HG03097 (cell line): ENCODE measurements around the gene SLC9A2.

Source experiments
- ATAC-seq: cut with Tn5 transposase; IDR thresholded peaks from one replicate; pipeline ENCODE4 v1.9.1; 2021; ENCODE audit not compliant: unreplicated experiment, low FRiP score

The SLC9A2 gene

GRCh38 chr2:102619414-102620319 is at the start of gene SLC9A2:
Gene SLC9A2 (plus strand): TSS chr2:102619553. CDS start chr2:102619849, 296 bp downstream.
- no peak for ATAC-seq

DNA sequence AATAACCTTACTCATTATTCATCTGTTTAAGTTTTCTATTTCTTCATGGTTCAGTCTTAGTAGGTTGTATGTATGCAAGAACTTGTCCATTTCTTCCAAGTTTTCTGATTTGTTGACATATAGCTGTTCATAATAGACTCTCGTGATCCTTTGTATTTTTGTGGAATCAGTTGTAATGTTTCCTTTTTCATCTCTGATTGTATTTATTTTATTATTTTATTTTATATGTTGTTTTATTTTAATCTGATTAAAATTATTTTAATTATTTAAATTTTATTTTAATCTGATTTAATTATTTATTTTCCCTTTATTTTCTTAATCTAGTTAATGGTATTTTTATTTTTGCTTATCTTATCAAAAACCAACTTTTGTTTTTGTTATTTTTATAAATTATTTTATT is 43.5 kb upstream of the SLC9A2 start:
- ATAC-seq, result no peak

- no peak for ATAC-seq
Measured at GRCh38 chr2:102578376-102578775, 41.0 kb upstream of the SLC9A2 start.

DNA sequence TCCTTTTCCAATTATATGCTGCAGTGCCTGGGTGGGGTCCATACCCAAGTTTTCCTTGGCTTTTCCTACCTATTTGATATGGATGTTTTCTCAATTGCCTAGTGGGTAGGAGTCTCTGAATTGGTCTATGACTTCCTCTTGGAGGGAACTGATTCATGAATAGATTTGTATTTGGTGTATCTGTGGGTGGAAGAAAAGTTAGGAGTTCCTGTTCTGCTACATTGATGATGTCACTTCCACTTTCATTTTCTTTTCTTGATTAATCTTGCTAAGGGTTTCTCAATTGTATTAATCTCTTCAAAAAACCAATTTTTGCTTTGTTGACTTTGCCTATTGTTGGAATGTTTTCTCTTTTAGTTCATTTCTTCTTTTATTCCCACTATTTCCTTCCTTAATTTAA is 37.4 kb upstream of the SLC9A2 start:
- no peak for ATAC-seq

DNA sequence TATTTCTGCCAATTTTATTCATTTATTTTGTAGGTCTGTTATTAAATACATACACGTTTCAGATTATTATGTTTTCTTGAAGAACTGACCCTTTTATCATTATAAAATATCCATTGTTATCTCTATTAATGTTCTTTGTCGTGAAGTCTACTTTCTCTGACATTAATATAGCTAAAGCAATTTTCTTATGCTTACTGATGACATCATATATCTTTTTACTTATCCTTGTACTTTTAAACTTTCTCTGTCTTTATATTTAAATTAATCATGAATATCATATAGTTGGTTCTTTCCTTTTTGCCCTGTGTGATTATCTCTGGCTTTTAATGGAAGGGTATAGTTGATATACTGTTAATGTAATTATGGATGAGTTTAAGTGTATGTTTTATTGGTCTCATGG is 36.5 kb upstream of the SLC9A2 start:
- ATAC-seq, result no peak

- no peak for ATAC-seq
Measured at GRCh38 chr2:102585847-102586404, 33.4 kb upstream of the SLC9A2 start.

- ATAC-seq, result no peak
Measured at GRCh38 chr2:102588213-102588939, 31.0 kb upstream of the SLC9A2 start.

DNA sequence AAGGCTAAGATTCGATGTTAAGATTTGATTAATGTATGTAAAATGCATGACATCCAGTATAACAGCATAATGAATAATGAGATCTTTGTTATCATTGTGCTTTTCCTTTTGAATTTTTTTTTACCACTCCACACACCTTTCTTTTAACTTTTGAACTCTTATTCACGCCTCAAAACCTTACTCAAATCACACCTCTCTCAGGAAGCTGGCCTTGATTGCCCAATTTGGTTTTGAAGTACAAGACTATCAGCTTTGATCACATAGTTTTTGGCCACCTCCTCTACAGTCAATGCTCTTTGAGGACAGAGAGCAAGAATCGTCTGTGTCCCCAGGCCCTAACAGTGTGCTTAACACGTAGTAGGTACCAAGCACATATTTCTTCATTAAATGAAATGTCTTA is 29.9 kb upstream of the SLC9A2 start:
- no peak for ATAC-seq

DNA sequence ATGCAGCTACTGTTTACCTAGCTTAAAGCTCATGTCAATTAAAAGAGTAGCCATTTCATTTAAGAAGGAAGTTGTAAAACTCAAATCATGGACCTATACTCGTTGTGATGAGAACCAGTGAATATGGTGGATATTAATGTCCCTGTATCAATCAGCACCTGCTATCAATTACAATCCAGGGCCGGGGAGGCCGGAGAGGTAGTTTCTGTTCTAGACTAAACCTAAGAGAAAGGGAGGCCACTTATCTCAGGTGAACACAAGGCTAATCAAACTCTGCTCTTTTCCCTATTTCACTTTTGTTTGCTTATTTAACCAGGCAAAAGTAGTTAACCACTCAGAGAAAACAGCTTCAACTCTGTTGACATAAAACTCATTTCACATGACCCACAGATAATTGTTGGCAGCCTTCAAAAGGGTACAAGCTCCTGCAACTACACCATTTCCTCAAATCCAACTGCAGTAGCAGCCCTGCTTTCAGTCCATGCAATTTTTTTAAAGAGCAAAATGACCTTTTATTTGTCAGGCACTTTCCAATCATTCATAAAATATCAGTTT is 27.8 kb upstream of the SLC9A2 start:
- no peak for ATAC-seq

DNA sequence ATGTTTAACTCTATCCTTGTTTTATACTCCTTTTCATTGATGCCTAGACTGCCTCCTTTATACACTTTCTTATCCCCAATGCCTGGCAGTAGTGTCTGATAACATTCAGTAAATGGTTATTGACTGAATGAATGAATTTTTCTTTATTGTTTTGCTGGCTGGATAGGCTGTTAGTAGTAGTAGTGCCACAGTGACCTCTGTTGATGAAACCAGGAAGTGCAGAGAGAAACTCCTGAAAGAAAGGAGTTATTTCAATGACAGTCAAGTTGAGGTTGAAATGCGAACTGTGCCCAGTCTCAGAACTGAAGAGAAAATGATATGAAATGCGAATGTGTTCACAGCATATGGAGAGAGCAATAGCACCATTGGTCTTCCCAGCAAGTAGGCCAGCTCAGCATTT is 26.8 kb upstream of the SLC9A2 start:
- no peak for ATAC-seq

DNA sequence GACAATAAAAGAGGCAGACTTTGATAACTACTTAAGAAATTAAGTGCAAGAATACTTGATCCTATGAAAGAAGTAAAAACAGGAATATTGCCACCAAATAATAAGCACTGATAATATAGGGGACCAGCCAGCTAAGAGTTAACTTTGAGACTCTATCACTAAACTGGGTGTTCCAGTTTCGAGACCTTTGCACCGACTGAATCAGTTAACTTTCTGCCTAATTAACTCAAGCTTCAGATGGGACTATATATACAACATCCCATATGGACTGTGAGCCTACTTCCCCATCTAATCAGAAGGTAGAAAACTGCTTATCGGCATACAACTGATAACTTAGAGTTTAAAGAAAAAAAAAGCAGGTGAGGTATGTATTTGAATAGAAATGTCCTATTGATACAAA is 25.8 kb upstream of the SLC9A2 start:
- ATAC-seq, result no peak

- ATAC-seq, result no peak
Measured at GRCh38 chr2:102594445-102595016, 24.8 kb upstream of the SLC9A2 start.

- ATAC-seq, result no peak
Measured at GRCh38 chr2:102597788-102598187, 21.6 kb upstream of the SLC9A2 start.

- no peak for ATAC-seq
Measured at GRCh38 chr2:102599486-102599885, 19.9 kb upstream of the SLC9A2 start.

DNA sequence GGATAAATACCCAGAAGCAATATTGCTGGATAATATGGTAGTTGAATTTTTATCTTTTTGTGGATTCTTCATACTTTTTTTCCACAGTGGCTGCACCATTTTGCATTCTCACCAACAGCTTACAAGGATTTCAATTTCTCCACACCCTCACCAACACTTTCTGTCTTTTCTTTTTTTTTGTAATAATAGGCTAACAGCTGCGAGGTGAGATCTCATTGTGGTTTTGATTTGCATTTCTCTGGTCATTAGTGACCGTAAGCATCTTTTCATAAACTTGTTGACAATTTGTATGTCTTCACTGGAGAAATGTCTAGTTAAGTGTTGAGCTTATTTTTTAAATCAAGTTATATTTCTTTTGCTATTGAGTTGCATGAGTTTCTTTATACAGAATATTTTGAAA is 17.6 kb upstream of the SLC9A2 start:
- ATAC-seq, result no peak

GRCh38 chr2:102603904-102604303 is 15.4 kb upstream of the SLC9A2 start:
- ATAC-seq, result no peak

DNA sequence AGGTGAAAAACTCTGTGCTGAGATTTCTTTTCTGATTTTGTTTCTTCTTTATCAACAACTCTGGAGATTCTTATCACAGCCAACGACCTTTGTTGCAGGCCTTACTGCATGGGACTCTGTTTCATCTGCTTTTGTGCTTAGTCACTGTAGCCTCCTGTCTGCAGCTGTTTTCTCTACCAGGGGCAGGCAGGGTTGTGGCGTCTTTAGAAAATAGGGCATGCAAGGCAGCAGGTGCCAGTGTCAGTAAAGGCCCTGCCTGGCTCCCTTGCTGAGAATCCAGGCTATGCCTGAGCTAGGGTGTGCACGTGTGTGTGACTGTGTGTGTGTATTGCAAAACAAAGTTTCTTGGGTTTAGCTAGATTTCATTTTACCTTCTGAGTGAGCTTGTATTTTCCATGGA is 14.6 kb upstream of the SLC9A2 start:
- ATAC-seq, result no peak

GRCh38 chr2:102606353-102606752 is 13.0 kb upstream of the SLC9A2 start:
- no peak for ATAC-seq

DNA sequence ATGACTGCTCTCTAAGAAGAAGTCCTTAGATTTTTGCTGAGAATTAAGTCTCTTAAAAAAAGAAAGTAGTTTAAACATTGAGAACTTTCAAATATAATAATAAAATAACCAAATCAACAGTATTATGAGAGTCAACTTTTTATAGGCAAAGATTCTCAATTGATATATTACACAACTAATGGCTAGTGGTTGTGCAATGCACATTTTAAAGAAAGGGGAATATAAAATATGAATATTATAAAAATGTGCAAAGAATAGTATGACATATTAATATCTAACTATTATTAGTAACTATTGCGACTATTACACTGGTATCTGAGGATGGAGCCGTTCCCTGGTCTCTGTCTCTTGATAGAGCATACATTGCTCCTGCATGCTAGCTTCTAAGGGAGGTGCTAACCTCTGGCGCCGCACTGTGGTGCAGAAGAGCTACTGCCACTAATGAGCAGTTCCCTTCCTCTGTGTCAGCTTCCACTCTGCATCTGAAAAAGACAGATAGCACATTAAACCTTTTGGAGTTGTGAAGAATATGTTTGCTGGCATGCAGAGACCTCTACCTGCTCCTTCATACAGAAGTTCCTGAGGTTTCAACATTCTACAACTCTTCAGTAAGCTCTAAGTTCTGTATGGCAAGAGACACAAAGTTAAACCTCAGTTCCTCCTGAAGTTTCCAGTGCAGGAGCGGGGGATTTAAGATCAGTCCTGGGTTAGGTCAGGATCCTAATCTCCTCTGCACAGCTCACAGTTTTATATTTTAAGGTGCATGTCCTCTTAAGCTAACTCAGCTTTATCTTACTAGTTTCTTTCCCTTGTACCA is 3.5 kb upstream of the SLC9A2 start:
- ATAC-seq, result peak; percentile 86
